ENCODE data around the gene ECE1. TPM values are rescaled to one million over a fixed set of nuclear protein-coding genes. Genes with fewer than 3 reads are reported as not detected.
"Not testable (repeated sequence)": the region's sequence is repeated elsewhere in the genome, so short reads cannot be mapped to it uniquely, and the experiment has no call there.

Gene ECE1
- total and polyA plus RNA-seq, 5 donors from 2014 or later = 25.7 to 140 (median 28.6) TPM

- DNase-seq = no peak
- Mint-ChIP-seq H3K36me3 (no peaks in the 10 kb centered on the region), H3K4me3 (peak overlapping the region; percentile 92 to 97 (median 96)), H3K9me3 (no peaks in the 10 kb centered on the region), H3K4me1 (peaks cover 11 to 74% (median 54%) of the 10 kb centered on the region in 4 donors), H3K27me3 (no peaks in the 10 kb centered on the region), H3K27ac (peak overlapping the region; percentile 83 to 100 (median 98))
- Histone ChIP-seq H3K36me3 (ENCODE audit: control insufficient read depth, insufficient read depth, low read length) (peaks cover 3% of the 10 kb centered on the region), H3K4me3 (ENCODE audit: low read depth, low read length) (peak overlapping the region; percentile 65), H3K9me3 (ENCODE audit: control insufficient read depth in 2 of 2, low read length in 2 of 2) (no peaks in the 10 kb centered on the region), H3K27ac (ENCODE audit: insufficient read depth, low read length, poor library complexity, severe bottlenecking) (peak overlapping the region; percentile 97), H3K4me1 (ENCODE audit: control insufficient read depth, insufficient read depth, low read length, poor library complexity, severe bottlenecking) (peaks cover 81% of the 10 kb centered on the region), H3K27me3 (ENCODE audit: control insufficient read depth, insufficient read depth, low read length) (no peaks in the 10 kb centered on the region)
- no peak for ATAC-seq (ENCODE audit: low read depth in 2 of 2)
These were observed 921 bp upstream of the ECE1 start for GRCh38 chr1:21291184-21291583.

- no peaks in the 10 kb centered on the region for H3K36me3 Mint-ChIP-seq
- H3K4me3 Mint-ChIP-seq = peak overlapping the region; percentile 92 to 97 (median 96)
- Histone ChIP-seq H3K9me3 (ENCODE audit: control insufficient read depth in 2 of 2, low read length in 2 of 2) (no peaks in the 10 kb centered on the region), H3K36me3 (ENCODE audit: control insufficient read depth, insufficient read depth, low read length) (peaks cover 6% of the 10 kb centered on the region), H3K27me3 (ENCODE audit: control insufficient read depth, insufficient read depth, low read length) (no peaks in the 10 kb centered on the region), H3K27ac (ENCODE audit: insufficient read depth, low read length, poor library complexity, severe bottlenecking) (peak overlapping the region; percentile 97), H3K4me3 (ENCODE audit: low read depth, low read length) (peak overlapping the region; percentile 85), H3K4me1 (ENCODE audit: control insufficient read depth, insufficient read depth, low read length, poor library complexity, severe bottlenecking) (peaks cover 75% of the 10 kb centered on the region)
- H3K27ac Mint-ChIP-seq = peak overlapping the region; percentile 83 to 100 (median 98)
- no peaks in the 10 kb centered on the region for H3K9me3 Mint-ChIP-seq
- ATAC-seq (ENCODE audit: low read depth in 2 of 2) (no peak), DNase-seq (peak in 2 of 3 donors; percentile 39 to 60)
- peaks cover 11 to 72% (median 51%) of the 10 kb centered on the region in 4 donors for H3K4me1 Mint-ChIP-seq
- no peaks in the 10 kb centered on the region for H3K27me3 Mint-ChIP-seq
These were observed 282 bp upstream of the ECE1 start for GRCh38 chr1:21290546-21290944.

GRCh38 chr1:21289127-21289526 is 1.1 kb downstream of the ECE1 start:
- no peaks in the 10 kb centered on the region for H3K27me3 ChIP-seq (ENCODE audit: control insufficient read depth, insufficient read depth, low read length)
- DNase-seq (no peak), ATAC-seq (ENCODE audit: low read depth in 2 of 2) (no peak)
- peak overlapping the region; percentile 88 to 96 (median 94) for H3K27ac Mint-ChIP-seq
- peaks cover 12% of the 10 kb centered on the region for H3K36me3 ChIP-seq (ENCODE audit: control insufficient read depth, insufficient read depth, low read length)
- peaks cover 62% of the 10 kb centered on the region for H3K4me1 ChIP-seq (ENCODE audit: control insufficient read depth, insufficient read depth, low read length, poor library complexity, severe bottlenecking)
- no peaks in the 10 kb centered on the region for H3K27me3 Mint-ChIP-seq
- peaks cover 2% of the 10 kb centered on the region for H3K36me3 Mint-ChIP-seq
- H3K9me3 Mint-ChIP-seq = no peaks in the 10 kb centered on the region
- peak overlapping the region; percentile 97 for H3K27ac ChIP-seq (ENCODE audit: insufficient read depth, low read length, poor library complexity, severe bottlenecking)
- H3K4me3 Mint-ChIP-seq = peak overlapping the region; percentile 84 to 95 (median 92)
- H3K9me3 ChIP-seq (ENCODE audit: control insufficient read depth in 2 of 2, low read length in 2 of 2) = no peaks in the 10 kb centered on the region
- peaks cover 11 to 63% (median 41%) of the 10 kb centered on the region in 4 donors for H3K4me1 Mint-ChIP-seq
- peak overlapping the region; percentile 71 for H3K4me3 ChIP-seq (ENCODE audit: low read depth, low read length)

- peaks cover 19% of the 10 kb centered on the region for H3K36me3 ChIP-seq (ENCODE audit: control insufficient read depth, insufficient read depth, low read length)
- Mint-ChIP-seq H3K27me3 (no peaks in the 10 kb centered on the region), H3K27ac (peak overlapping the region; percentile 35 to 94 (median 88)), H3K4me1 (peaks cover 11 to 61% (median 35%) of the 10 kb centered on the region in 4 donors), H3K36me3 (peaks cover 5% of the 10 kb centered on the region), H3K4me3 (peak overlapping the region; percentile 84 to 95 (median 92)), H3K9me3 (no peaks in the 10 kb centered on the region)
- no peaks in the 10 kb centered on the region for H3K27me3 ChIP-seq (ENCODE audit: control insufficient read depth, insufficient read depth, low read length)
- DNase-seq (no peak), ATAC-seq (ENCODE audit: low read depth in 2 of 2) (no peak)
- no peaks in the 10 kb centered on the region for H3K9me3 ChIP-seq (ENCODE audit: control insufficient read depth in 2 of 2, low read length in 2 of 2)
- H3K27ac ChIP-seq (ENCODE audit: insufficient read depth, low read length, poor library complexity, severe bottlenecking) = peak overlapping the region; percentile 49
- H3K4me1 ChIP-seq (ENCODE audit: control insufficient read depth, insufficient read depth, low read length, poor library complexity, severe bottlenecking) = peaks cover 51% of the 10 kb centered on the region
- no peak overlapping the region for H3K4me3 ChIP-seq (ENCODE audit: low read depth, low read length)
These were observed 2.3 kb downstream of the ECE1 start for GRCh38 chr1:21287905-21288514.

GRCh38 chr1:21285386-21285785 is 4.9 kb downstream of the ECE1 start:
- not testable (repeated sequence) for H3K27ac ChIP-seq (ENCODE audit: insufficient read depth, low read length, poor library complexity, severe bottlenecking); ATAC-seq (ENCODE audit: low read depth in 2 of 2); H3K4me3 Mint-ChIP-seq; H3K9me3 ChIP-seq (ENCODE audit: control insufficient read depth in 2 of 2, low read length in 2 of 2); H3K27me3 Mint-ChIP-seq; DNase-seq; H3K27me3 ChIP-seq (ENCODE audit: control insufficient read depth, insufficient read depth, low read length); H3K4me3 ChIP-seq (ENCODE audit: low read depth, low read length); H3K9me3 Mint-ChIP-seq
- peak overlapping the region in 2 of 3 donors; percentile 9 to 54 for H3K27ac Mint-ChIP-seq
- H3K4me1 Mint-ChIP-seq = peaks cover 12 to 55% (median 29%) of the 10 kb centered on the region in 4 donors
- Histone ChIP-seq H3K36me3 (ENCODE audit: control insufficient read depth, insufficient read depth, low read length) (peaks cover 19% of the 10 kb centered on the region), H3K4me1 (ENCODE audit: control insufficient read depth, insufficient read depth, low read length, poor library complexity, severe bottlenecking) (peaks cover 42% of the 10 kb centered on the region)
- peaks cover 11% of the 10 kb centered on the region for H3K36me3 Mint-ChIP-seq

GRCh38 chr1:21285055-21285372 is 5.2 kb downstream of the ECE1 start:
- Histone ChIP-seq H3K4me1 (ENCODE audit: control insufficient read depth, insufficient read depth, low read length, poor library complexity, severe bottlenecking) (peaks cover 45% of the 10 kb centered on the region), H3K9me3 (ENCODE audit: control insufficient read depth in 2 of 2, low read length in 2 of 2) (no peaks in the 10 kb centered on the region), H3K27me3 (ENCODE audit: control insufficient read depth, insufficient read depth, low read length) (no peaks in the 10 kb centered on the region), H3K27ac (ENCODE audit: insufficient read depth, low read length, poor library complexity, severe bottlenecking) (no peak overlapping the region), H3K36me3 (ENCODE audit: control insufficient read depth, insufficient read depth, low read length) (peaks cover 19% of the 10 kb centered on the region), H3K4me3 (ENCODE audit: low read depth, low read length) (no peak overlapping the region)
- Mint-ChIP-seq H3K4me1 (peaks cover 12 to 59% (median 33%) of the 10 kb centered on the region in 4 donors), H3K4me3 (peak overlapping the region in 1 of 4 donors; percentile 58), H3K27me3 (no peaks in the 10 kb centered on the region), H3K36me3 (peaks cover 15% of the 10 kb centered on the region), H3K9me3 (no peaks in the 10 kb centered on the region), H3K27ac (peak overlapping the region in 2 of 3 donors; percentile 9 to 54)
- ATAC-seq (ENCODE audit: low read depth in 2 of 2) (no peak), DNase-seq (no peak)

- Mint-ChIP-seq H3K9me3 (no peaks in the 10 kb centered on the region), H3K4me1 (peaks cover 12 to 61% (median 34%) of the 10 kb centered on the region in 4 donors), H3K36me3 (peaks cover 15% of the 10 kb centered on the region), H3K27ac (peak overlapping the region; percentile 58 to 86 (median 69)), H3K4me3 (peak overlapping the region in 2 of 4 donors; percentile 58 to 80), H3K27me3 (no peaks in the 10 kb centered on the region)
- Histone ChIP-seq H3K36me3 (ENCODE audit: control insufficient read depth, insufficient read depth, low read length) (peaks cover 19% of the 10 kb centered on the region), H3K27me3 (ENCODE audit: control insufficient read depth, insufficient read depth, low read length) (no peaks in the 10 kb centered on the region), H3K27ac (ENCODE audit: insufficient read depth, low read length, poor library complexity, severe bottlenecking) (no peak overlapping the region), H3K9me3 (ENCODE audit: control insufficient read depth in 2 of 2, low read length in 2 of 2) (no peaks in the 10 kb centered on the region), H3K4me3 (ENCODE audit: low read depth, low read length) (no peak overlapping the region), H3K4me1 (ENCODE audit: control insufficient read depth, insufficient read depth, low read length, poor library complexity, severe bottlenecking) (peaks cover 45% of the 10 kb centered on the region)
- DNase-seq = no peak
- no peak for ATAC-seq (ENCODE audit: low read depth in 2 of 2)
These were observed 5.8 kb downstream of the ECE1 start for GRCh38 chr1:21284206-21285054.

All from CD4-positive, CD25-positive, alpha-beta regulatory T cell (primary cell).